Ascending aorta (tissue), 1 donor: Measurements from ENCODE around the gene AMBRA1. TPM values are rescaled to one million over a fixed set of nuclear protein-coding genes. Genes with fewer than 3 reads are reported as not detected.

ENCODE experiments used
- total RNA-seq: library from RNA; depleted of rRNA; stranded (reverse); fragments of >200 nt; gene quantifications from one replicate; pipeline ENCODE4 v1.1.0, GENCODE V29; 2016

AMBRA1 gene
- total RNA-seq, 1 donor from 2014 or later, result 12.1 TPM

Other genes with a start within 250 kb of the AMBRA1 start
- gene DGKZ, start 246.6 kb downstream of the AMBRA1 start, total RNA-seq, result 123 TPM
- 93.3 TPM for gene MDK, start 212.4 kb downstream of the AMBRA1 start, total RNA-seq
- gene CHRM4, start 202.2 kb downstream of the AMBRA1 start, total RNA-seq, result not detected
- gene HARBI1, start 23.2 kb upstream of the AMBRA1 start, total RNA-seq, result not detected
- 208 TPM for gene ATG13, start 23.5 kb upstream of the AMBRA1 start, total RNA-seq
- gene ARHGAP1, start 106.6 kb upstream of the AMBRA1 start, total RNA-seq, result 104 TPM
- 9.7 TPM for gene ZNF408, start 107.0 kb upstream of the AMBRA1 start, total RNA-seq
- gene F2, start 125.2 kb upstream of the AMBRA1 start, total RNA-seq, result 2.6 TPM